Measurements from ENCODE around the gene GTPBP6. TPM values are rescaled to one million over a fixed set of nuclear protein-coding genes. Genes with fewer than 3 reads are reported as not detected.
A peak's percentile ranks its signal among the peaks of the same experiment; 100 is the strongest.

GTPBP6 gene
- total RNA-seq, 1 experiment from 2014 or later: 37.4 TPM

DNA sequence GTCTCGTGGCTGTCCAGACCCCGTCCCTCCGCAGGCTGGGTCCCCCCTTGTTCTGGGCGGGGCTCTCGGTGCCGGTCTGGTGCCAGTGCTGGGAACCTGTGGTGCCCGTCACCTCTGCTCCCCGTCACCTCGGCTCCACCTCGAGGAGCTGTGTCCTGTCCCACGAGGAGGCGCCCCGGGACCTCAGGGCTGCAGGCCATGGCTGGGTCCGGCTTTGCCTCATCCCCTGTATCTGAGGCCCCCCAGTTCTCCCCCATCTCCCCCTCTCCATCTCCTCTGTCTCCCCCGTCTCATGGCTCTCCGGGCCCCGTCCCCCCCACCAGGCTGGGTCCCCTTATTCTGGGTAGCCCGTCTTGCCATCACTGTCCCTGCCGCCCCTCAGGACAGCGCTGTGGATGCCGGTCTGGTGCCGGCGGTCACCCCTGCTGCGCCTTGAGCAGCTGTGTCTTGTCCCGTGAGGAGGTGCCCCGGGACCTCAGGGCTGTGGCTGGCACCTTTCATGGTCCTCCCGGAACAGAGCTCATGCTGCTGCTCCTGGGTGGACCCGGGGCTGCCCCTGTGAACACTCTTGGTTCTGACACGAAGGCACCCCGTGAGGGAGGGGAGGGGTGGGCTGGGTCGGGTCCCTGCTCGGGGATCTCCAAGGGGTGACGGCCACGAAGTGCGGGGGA lies 13.4 kb upstream of the GTPBP6 start:
- Histone ChIP-seq H3K4me1 (ENCODE audit: control insufficient read depth, insufficient read depth, low read length) (no peaks in the 10 kb centered on the region), H3K4me3 (ENCODE audit: low read depth in 2 of 2, low read length in 2 of 2) (no peak overlapping the region), H3K9me3 (ENCODE audit: control insufficient read depth, insufficient read depth, low read depth, low read length) (no peaks in the 10 kb centered on the region), H3K27me3 (ENCODE audit: control insufficient read depth, insufficient read depth, low read length) (no peaks in the 10 kb centered on the region), H3K36me3 (ENCODE audit: control insufficient read depth, insufficient read depth, low read length) (no peaks in the 10 kb centered on the region), H3K27ac (ENCODE audit: low read length) (no peak overlapping the region)
- ChIA-PET POLR2A (no interaction called here), CTCF (no interaction called here)
- TF ChIP-seq POLR2AphosphoS5 (IDR thresholded peaks at IDR 0.05; ENCODE audit: low read depth, low read length): no peak
- TF ChIP-seq TCF7L2 (IDR thresholded peaks at IDR 0.05; ENCODE audit: low read depth, low read length): no peak
- TF ChIP-seq, protein P1, sequence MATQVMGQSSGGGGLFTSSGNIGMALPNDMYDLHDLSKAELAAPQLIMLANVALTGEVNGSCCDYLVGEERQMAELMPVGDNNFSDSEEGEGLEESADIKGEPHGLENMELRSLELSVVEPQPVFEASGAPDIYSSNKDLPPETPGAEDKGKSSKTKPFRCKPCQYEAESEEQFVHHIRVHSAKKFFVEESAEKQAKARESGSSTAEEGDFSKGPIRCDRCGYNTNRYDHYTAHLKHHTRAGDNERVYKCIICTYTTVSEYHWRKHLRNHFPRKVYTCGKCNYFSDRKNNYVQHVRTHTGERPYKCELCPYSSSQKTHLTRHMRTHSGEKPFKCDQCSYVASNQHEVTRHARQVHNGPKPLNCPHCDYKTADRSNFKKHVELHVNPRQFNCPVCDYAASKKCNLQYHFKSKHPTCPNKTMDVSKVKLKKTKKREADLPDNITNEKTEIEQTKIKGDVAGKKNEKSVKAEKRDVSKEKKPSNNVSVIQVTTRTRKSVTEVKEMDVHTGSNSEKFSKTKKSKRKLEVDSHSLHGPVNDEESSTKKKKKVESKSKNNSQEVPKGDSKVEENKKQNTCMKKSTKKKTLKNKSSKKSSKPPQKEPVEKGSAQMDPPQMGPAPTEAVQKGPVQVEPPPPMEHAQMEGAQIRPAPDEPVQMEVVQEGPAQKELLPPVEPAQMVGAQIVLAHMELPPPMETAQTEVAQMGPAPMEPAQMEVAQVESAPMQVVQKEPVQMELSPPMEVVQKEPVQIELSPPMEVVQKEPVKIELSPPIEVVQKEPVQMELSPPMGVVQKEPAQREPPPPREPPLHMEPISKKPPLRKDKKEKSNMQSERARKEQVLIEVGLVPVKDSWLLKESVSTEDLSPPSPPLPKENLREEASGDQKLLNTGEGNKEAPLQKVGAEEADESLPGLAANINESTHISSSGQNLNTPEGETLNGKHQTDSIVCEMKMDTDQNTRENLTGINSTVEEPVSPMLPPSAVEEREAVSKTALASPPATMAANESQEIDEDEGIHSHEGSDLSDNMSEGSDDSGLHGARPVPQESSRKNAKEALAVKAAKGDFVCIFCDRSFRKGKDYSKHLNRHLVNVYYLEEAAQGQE (IDR thresholded peaks at IDR 0.05; ENCODE audit: insufficient read depth in 1 of 2, low read depth in 2 of 2, low read length in 1 of 2): no peak
- TF ChIP-seq, protein P2, sequence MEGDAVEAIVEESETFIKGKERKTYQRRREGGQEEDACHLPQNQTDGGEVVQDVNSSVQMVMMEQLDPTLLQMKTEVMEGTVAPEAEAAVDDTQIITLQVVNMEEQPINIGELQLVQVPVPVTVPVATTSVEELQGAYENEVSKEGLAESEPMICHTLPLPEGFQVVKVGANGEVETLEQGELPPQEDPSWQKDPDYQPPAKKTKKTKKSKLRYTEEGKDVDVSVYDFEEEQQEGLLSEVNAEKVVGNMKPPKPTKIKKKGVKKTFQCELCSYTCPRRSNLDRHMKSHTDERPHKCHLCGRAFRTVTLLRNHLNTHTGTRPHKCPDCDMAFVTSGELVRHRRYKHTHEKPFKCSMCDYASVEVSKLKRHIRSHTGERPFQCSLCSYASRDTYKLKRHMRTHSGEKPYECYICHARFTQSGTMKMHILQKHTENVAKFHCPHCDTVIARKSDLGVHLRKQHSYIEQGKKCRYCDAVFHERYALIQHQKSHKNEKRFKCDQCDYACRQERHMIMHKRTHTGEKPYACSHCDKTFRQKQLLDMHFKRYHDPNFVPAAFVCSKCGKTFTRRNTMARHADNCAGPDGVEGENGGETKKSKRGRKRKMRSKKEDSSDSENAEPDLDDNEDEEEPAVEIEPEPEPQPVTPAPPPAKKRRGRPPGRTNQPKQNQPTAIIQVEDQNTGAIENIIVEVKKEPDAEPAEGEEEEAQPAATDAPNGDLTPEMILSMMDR (IDR thresholded peaks at IDR 0.05): no peak
- TF ChIP-seq SIN3A (IDR thresholded peaks at IDR 0.05; ENCODE audit: borderline replicate concordance, insufficient read depth, low read depth, low read length): no peak
- ATAC-seq (no peak), DNase-seq (ENCODE audit: low read depth, low spot score) (no peak)
- intact Hi-C loops (cut with micrococcal nuclease; ENCODE audit: unreplicated experiment) (no loop called here), in situ Hi-C loops (cut with HindIII; ENCODE audit: low pct_unique_long_range_greater_than_20kb, low sequenced_read_pairs) (no loop called here)
- no TSS peak for BruUV-seq (replicated peaks)

DNA sequence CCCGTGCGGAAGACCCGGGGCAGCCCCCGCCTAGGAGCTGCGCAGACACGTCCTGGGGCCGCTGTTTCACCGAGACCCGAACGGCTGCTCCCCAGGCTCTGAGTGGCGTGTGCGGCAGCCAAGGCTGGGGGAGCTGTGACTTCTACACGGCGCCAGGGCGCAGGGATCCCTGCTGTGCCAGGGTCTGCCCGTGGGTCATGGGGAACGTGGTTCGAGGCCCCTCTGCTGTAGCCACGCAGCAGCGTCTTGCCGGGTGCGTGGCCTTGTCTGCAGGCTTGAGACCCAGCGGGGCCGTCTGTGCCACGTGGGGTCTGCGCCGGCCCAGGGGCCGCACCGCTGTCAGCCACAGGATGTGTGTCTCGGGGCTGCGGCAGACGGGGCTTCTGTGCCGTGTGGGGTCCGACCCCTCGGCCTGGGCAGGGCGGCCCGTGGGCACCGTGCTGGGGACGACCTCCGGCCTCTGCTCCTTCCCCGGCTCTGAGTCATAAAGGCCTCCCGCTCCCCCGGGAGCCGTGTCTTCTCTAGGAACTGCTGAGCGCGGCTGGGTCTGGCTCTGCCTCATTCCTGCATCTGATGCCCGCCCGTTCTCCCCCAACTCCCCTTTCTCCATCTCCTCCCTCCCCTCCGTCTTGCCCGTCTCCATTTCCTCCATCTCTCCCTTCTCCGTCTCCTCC lies 12.7 kb upstream of the GTPBP6 start:
- no peaks in the 10 kb centered on the region for H3K27me3 ChIP-seq (ENCODE audit: control insufficient read depth, insufficient read depth, low read length)
- no peak overlapping the region for H3K4me3 ChIP-seq (ENCODE audit: low read depth in 2 of 2, low read length in 2 of 2)
- intact Hi-C loops (cut with micrococcal nuclease; ENCODE audit: unreplicated experiment): no loop called here
- in situ Hi-C loops (cut with HindIII; ENCODE audit: low pct_unique_long_range_greater_than_20kb, low sequenced_read_pairs): no loop called here
- no peaks in the 10 kb centered on the region for H3K4me1 ChIP-seq (ENCODE audit: control insufficient read depth, insufficient read depth, low read length)
- no TSS peak for BruUV-seq (replicated peaks)
- H3K9me3 ChIP-seq (ENCODE audit: control insufficient read depth, insufficient read depth, low read depth, low read length): no peaks in the 10 kb centered on the region
- DNase-seq (ENCODE audit: low read depth, low spot score) (no peak), ATAC-seq (peak; percentile 67)
- ChIA-PET POLR2A (no interaction called here), CTCF (no interaction called here)
- TF ChIP-seq POLR2AphosphoS5 (IDR thresholded peaks at IDR 0.05; ENCODE audit: low read depth, low read length) (no peak), SIN3A (IDR thresholded peaks at IDR 0.05; ENCODE audit: borderline replicate concordance, insufficient read depth, low read depth, low read length) (no peak), TCF7L2 (IDR thresholded peaks at IDR 0.05; ENCODE audit: low read depth, low read length) (no peak)
- TF ChIP-seq, protein P1 (IDR thresholded peaks at IDR 0.05; ENCODE audit: insufficient read depth in 1 of 2, low read depth in 2 of 2, low read length in 1 of 2): no peak
- TF ChIP-seq, protein P2 (IDR thresholded peaks at IDR 0.05): no peak
- H3K36me3 ChIP-seq (ENCODE audit: control insufficient read depth, insufficient read depth, low read length): no peaks in the 10 kb centered on the region
- no peak overlapping the region for H3K27ac ChIP-seq (ENCODE audit: low read length)

Measured in Panc1 (cell line).